Measurements from ENCODE around the gene RIN3. TPM values are rescaled to one million over a fixed set of nuclear protein-coding genes. Genes with fewer than 3 reads are reported as not detected.

The RIN3 gene
- total RNA-seq, 1 donor from 2014 or later = 2.9 TPM

- FAIRE-seq = no peak
- TF ChIP-seq, protein P1, sequence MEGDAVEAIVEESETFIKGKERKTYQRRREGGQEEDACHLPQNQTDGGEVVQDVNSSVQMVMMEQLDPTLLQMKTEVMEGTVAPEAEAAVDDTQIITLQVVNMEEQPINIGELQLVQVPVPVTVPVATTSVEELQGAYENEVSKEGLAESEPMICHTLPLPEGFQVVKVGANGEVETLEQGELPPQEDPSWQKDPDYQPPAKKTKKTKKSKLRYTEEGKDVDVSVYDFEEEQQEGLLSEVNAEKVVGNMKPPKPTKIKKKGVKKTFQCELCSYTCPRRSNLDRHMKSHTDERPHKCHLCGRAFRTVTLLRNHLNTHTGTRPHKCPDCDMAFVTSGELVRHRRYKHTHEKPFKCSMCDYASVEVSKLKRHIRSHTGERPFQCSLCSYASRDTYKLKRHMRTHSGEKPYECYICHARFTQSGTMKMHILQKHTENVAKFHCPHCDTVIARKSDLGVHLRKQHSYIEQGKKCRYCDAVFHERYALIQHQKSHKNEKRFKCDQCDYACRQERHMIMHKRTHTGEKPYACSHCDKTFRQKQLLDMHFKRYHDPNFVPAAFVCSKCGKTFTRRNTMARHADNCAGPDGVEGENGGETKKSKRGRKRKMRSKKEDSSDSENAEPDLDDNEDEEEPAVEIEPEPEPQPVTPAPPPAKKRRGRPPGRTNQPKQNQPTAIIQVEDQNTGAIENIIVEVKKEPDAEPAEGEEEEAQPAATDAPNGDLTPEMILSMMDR (IDR thresholded peaks at IDR 0.05; ENCODE audit: insufficient read depth, low read length, severe bottlenecking) = no peak
Observed at GRCh38 chr14:92559486-92559885, 45.9 kb downstream of the RIN3 start.

GRCh38 chr14:92560106-92560865, 46.7 kb downstream of the RIN3 start:
- TF ChIP-seq, protein P1 (IDR thresholded peaks at IDR 0.05; ENCODE audit: insufficient read depth, low read length, severe bottlenecking) = no peak
- Histone ChIP-seq H3K36me3 (ENCODE audit: control insufficient read depth, insufficient read depth, low read length) (no peaks in the 10 kb centered on the region), H3K27me3 (ENCODE audit: control insufficient read depth, insufficient read depth, low read length) (no peaks in the 10 kb centered on the region), H3K4me3 (ENCODE audit: low read depth, low read length) (no peak overlapping the region)
- DNase-seq (ENCODE audit: low read depth) (no peak), FAIRE-seq (no peak)

More at GRCh38 chr14:92559486-92559885, 45.9 kb downstream of the RIN3 start:
- H3K27me3 ChIP-seq (ENCODE audit: control insufficient read depth, insufficient read depth, low read length) = no peaks in the 10 kb centered on the region
- DNase-seq (ENCODE audit: low read depth) = no peak
- H3K36me3 ChIP-seq (ENCODE audit: control insufficient read depth, insufficient read depth, low read length) = no peaks in the 10 kb centered on the region
- no peak overlapping the region for H3K4me3 ChIP-seq (ENCODE audit: low read depth, low read length)

GRCh38 chr14:92561906-92562479, 48.4 kb downstream of the RIN3 start:
- no peaks in the 10 kb centered on the region for H3K36me3 ChIP-seq (ENCODE audit: control insufficient read depth, insufficient read depth, low read length)
- H3K4me3 ChIP-seq (ENCODE audit: low read depth, low read length) = no peak overlapping the region
- FAIRE-seq (no peak), DNase-seq (ENCODE audit: low read depth) (no peak)
- TF ChIP-seq, protein P1 (IDR thresholded peaks at IDR 0.05; ENCODE audit: insufficient read depth, low read length, severe bottlenecking) = no peak
- no peaks in the 10 kb centered on the region for H3K27me3 ChIP-seq (ENCODE audit: control insufficient read depth, insufficient read depth, low read length)

- no peak for FAIRE-seq
- peak; percentile 70 for DNase-seq (ENCODE audit: low read depth)
- TF ChIP-seq, protein P1 (IDR thresholded peaks at IDR 0.05; ENCODE audit: insufficient read depth, low read length, severe bottlenecking) = no peak
Observed at GRCh38 chr14:92563359-92563758, 49.8 kb downstream of the RIN3 start.

GRCh38 chr14:92563765-92564285, 50.2 kb downstream of the RIN3 start:
- Histone ChIP-seq H3K27me3 (ENCODE audit: control insufficient read depth, insufficient read depth, low read length) (no peaks in the 10 kb centered on the region), H3K4me3 (ENCODE audit: low read depth, low read length) (no peak overlapping the region), H3K36me3 (ENCODE audit: control insufficient read depth, insufficient read depth, low read length) (no peaks in the 10 kb centered on the region)
- FAIRE-seq (no peak), DNase-seq (ENCODE audit: low read depth) (no peak)
- TF ChIP-seq, protein P1 (IDR thresholded peaks at IDR 0.05; ENCODE audit: insufficient read depth, low read length, severe bottlenecking) = no peak

More at GRCh38 chr14:92563359-92563758, 49.8 kb downstream of the RIN3 start:
- no peaks in the 10 kb centered on the region for H3K36me3 ChIP-seq (ENCODE audit: control insufficient read depth, insufficient read depth, low read length)
- no peaks in the 10 kb centered on the region for H3K27me3 ChIP-seq (ENCODE audit: control insufficient read depth, insufficient read depth, low read length)
- H3K4me3 ChIP-seq (ENCODE audit: low read depth, low read length) = no peak overlapping the region
